Activated CD4-positive, alpha-beta memory T cell treated with anti-CD3 and anti-CD28 coated beads, Interleukin-2, amount 10 ng/mL, durations not matched to agents 7 days and 5 days (primary cell): Measurements from ENCODE around the gene ERF. TPM values are rescaled to one million over a fixed set of nuclear protein-coding genes. Genes with fewer than 3 reads are reported as not detected.

Experiments used
- total RNA-seq, 2 experiments: library from RNA; stranded (reverse); gene quantifications; one replicate each; pipeline ENCODE4 v1.2.3, GENCODE V29; 2021

The ERF gene
- total RNA-seq, 2 experiments from 2014 or later, result 46.9 to 52.6 TPM

Other genes with a start within 250 kb of the ERF start
- gene GRIK5, start 184.9 kb downstream of the ERF start, total RNA-seq, result under 1 TPM; 0.38 to 0.68 TPM
- 10 to 100 TPM; 14.3 to 14.5 TPM for gene ZNF574, start 179.0 kb downstream of the ERF start, total RNA-seq
- gene POU2F2, start 122.7 kb downstream of the ERF start, total RNA-seq, result 10 to 100 TPM; 31.3 to 35.8 TPM
- 10 to 100 TPM; 54.1 to 59.8 TPM for gene DEDD2, start 37.5 kb downstream of the ERF start, total RNA-seq
- gene ZNF526, start 34.8 kb downstream of the ERF start, total RNA-seq, result 10 to 100 TPM; 21.5 to 21.7 TPM
- gene GSK3A, start 12.5 kb downstream of the ERF start, total RNA-seq, result 10 to 100 TPM; 48.9 to 50.7 TPM
- 10 to 100 TPM; 86.5 to 88.8 TPM for gene CIC, start 14.1 kb upstream of the ERF start, total RNA-seq
- under 1 TPM; 0.45 to 0.91 TPM for gene PRR19, start 47.0 kb upstream of the ERF start, total RNA-seq
- 10 to 100 TPM; 30.6 to 32.7 TPM for gene PAFAH1B3, start 47.5 kb upstream of the ERF start, total RNA-seq
- under 1 TPM in 1 of 2 experiments, not detected in 1; 0.23 TPM for gene TMEM145, start 58.2 kb upstream of the ERF start, total RNA-seq
- 1 to 10 TPM; 4.2 to 4.7 TPM for gene MEGF8, start 70.5 kb upstream of the ERF start, total RNA-seq
- not detected for gene CNFN, start 135.2 kb upstream of the ERF start, total RNA-seq
- gene LIPE, start 172.3 kb upstream of the ERF start, total RNA-seq, result 10 to 100 TPM; 34.7 to 37.2 TPM
- not detected for gene CXCL17, start 187.8 kb upstream of the ERF start, total RNA-seq